Testis (tissue), 5 donors: ENCODE measurements around the gene FDX2. TPM values are rescaled to one million over a fixed set of nuclear protein-coding genes. Genes with fewer than 3 reads are reported as not detected.
A peak's percentile ranks its signal among the peaks of the same experiment; 100 is the strongest.

ENCODE experiments used
- DNase-seq: peaks from one replicate; pipeline ENCODE4 v3.0.0-alpha.2; 2019
- H3K27ac ChIP-seq, 2 donors: fragments of 200-600 bp; sonication (generic); one replicate each; pipeline ENCODE4 v1.5.1; 2019
- H3K27me3 ChIP-seq: fragments of 200-600 bp; sonication (generic); one replicate; pipeline ENCODE4 v1.5.1; 2019
- H3K36me3 ChIP-seq: fragments of 200-600 bp; sonication (generic); one replicate; pipeline ENCODE4 v1.5.1; 2017; ENCODE audit warnings: low read depth; ENCODE audit errors: missing control alignments
- H3K4me1 ChIP-seq: fragments of 200-600 bp; sonication (generic); one replicate; pipeline ENCODE4 v1.5.1; 2019
- H3K4me3 ChIP-seq, 2 donors: fragments of 200-600 bp; sonication (generic); one replicate each; pipeline ENCODE4 v1.5.1; 2017 to 2019
- H3K9me3 ChIP-seq: fragments of 200-600 bp; sonication (generic); one replicate; pipeline ENCODE4 v1.5.1; 2017
- CTCF ChIP-seq, 3 experiments: fragments of 450-650 bp in 2 of 3; fragments of 200-600 bp in 1 of 3; sonication (generic) in 1 of 3; IDR thresholded peaks; one replicate each; pipeline ENCODE4 v1.5.1; 2016 to 2019; ENCODE audit warnings: antibody characterized with exemption in 3 of 3, mild to moderate bottlenecking in 2 of 3, moderate library complexity in 1 of 3
- POLR2A ChIP-seq: fragments of 450-650 bp; IDR thresholded peaks from one replicate; pipeline ENCODE4 v1.6.1; 2017; ENCODE audit warnings: antibody characterized with exemption, mild to moderate bottlenecking, moderate library complexity
- WGBS, 2 donors: methylation state at CpG; one replicate each; pipeline ENCODE4 v1.1.5; 2018; 5-methylcytosine and 5-hydroxymethylcytosine counted together
- intact Hi-C: fragments of 100-400 bp; cut with DNase I; formaldehyde crosslinking; loops from one replicate; pipeline ENCODE4 v1.15.1; 2023; ENCODE audit warnings: low total_unique reads
- long read RNA-seq, 2 donors: transcript quantifications; one replicate each; lab custom pipeline, GENCODE V29; 2026
- polyA plus RNA-seq: library from polyadenylated mRNA; stranded (reverse); fragments of 350-450 nt; fragmentation: Illumina TruSeq; extraction: RNeasy Lipid Tissue Mini Kit (QIAGEN cat#74804); gene quantifications from one replicate; pipeline ENCODE4 v1.2.3, GENCODE V29; 2014; ENCODE audit warnings: low read depth, low replicate concordance; ENCODE audit not compliant: insufficient read depth
- total RNA-seq, 2 donors: library from RNA; depleted of rRNA; stranded (reverse); fragments of >200 nt; gene quantifications; one replicate each; pipeline ENCODE4 v1.2.3, GENCODE V29; 2016

The FDX2 gene
- 10 to 100 TPM; 35.7 to 40.2 TPM for total RNA-seq
- polyA plus RNA-seq: 26.8 TPM
- long read RNA-seq, donor 1, transcript FDX2-202 (5 exons, 1,012 nt): major isoform, 12 of 14 reads
- long read RNA-seq, donor 1, partial matches to known transcripts: 0 of 14 reads
- long read RNA-seq, donor 1, other reads (novel, unspliced or antisense): 0 of 14 reads
- long read RNA-seq, donor 2, transcript FDX2-202 (5 exons, 1,012 nt): major isoform, 7 of 12 reads
- long read RNA-seq, donor 2, partial matches to known transcripts: 0 of 12 reads
- long read RNA-seq, donor 2, other reads (novel, unspliced or antisense): 0 of 12 reads

GRCh38 chr19:10315335-10316214 lies at the start of gene FDX2:
Gene FDX2 (minus strand): TSS chr19:10316015. CDS start chr19:10315996, 19 bp downstream.
- peak within 1 kb of the TSS; percentile 70 to 76 for H3K27ac ChIP-seq
- intact Hi-C loops: loop anchor here (5.0 kb wide), 1 partner anchor 43 kb away; the partner anchor contains the start of gene ICAM1
- H3K9me3 ChIP-seq: no peaks in the 10 kb centered on the region
- H3K27me3 ChIP-seq: no peaks in the 10 kb centered on the region
- peak in 1 of 3 experiments; percentile 16 for TF ChIP-seq CTCF (IDR thresholded peaks at IDR 0.05)
- no peak for TF ChIP-seq POLR2A
- 1% methylated on average over 41 to 55 of the region's 55 CpGs for WGBS, 2 donors
- H3K4me3 ChIP-seq: peak within 1 kb of the TSS; percentile 71 to 96
- no peaks in the 10 kb centered on the region for H3K36me3 ChIP-seq
- peak; percentile 92 for DNase-seq
- peaks cover 14% of the 10 kb centered on the region for H3K4me1 ChIP-seq

GRCh38 chr19:10365518-10365917 lies 49.7 kb upstream of the FDX2 start:
- no peak for DNase-seq
- no peaks in the 10 kb centered on the region for H3K4me1 ChIP-seq
- intact Hi-C loops: no loop called here
- no peak overlapping the region for H3K4me3 ChIP-seq
- TF ChIP-seq CTCF (IDR thresholded peaks at IDR 0.05) (no peak), POLR2A (no peak)
- no peaks in the 10 kb centered on the region for H3K9me3 ChIP-seq
- WGBS, 2 donors: 97 to 98% methylated on average over 14 to 23 of the region's 23 CpGs
- no peaks in the 10 kb centered on the region for H3K27me3 ChIP-seq
- no peak overlapping the region for H3K27ac ChIP-seq
- H3K36me3 ChIP-seq: no peaks in the 10 kb centered on the region

GRCh38 chr19:10364644-10365043 lies 48.8 kb upstream of the FDX2 start:
- 80 to 94% methylated on average over 3 to 19 of the region's 19 CpGs for WGBS, 2 donors
- Histone ChIP-seq H3K9me3 (no peaks in the 10 kb centered on the region), H3K27ac (no peak overlapping the region), H3K4me3 (no peak overlapping the region), H3K27me3 (no peaks in the 10 kb centered on the region), H3K36me3 (no peaks in the 10 kb centered on the region), H3K4me1 (no peaks in the 10 kb centered on the region)
- no peak for TF ChIP-seq POLR2A
- DNase-seq: no peak
- intact Hi-C loops: no loop called here

- WGBS, 2 donors: 95 to 98% methylated on average over 6 to 12 of the region's 12 CpGs
- no peak overlapping the region for H3K27ac ChIP-seq
- H3K36me3 ChIP-seq: no peaks in the 10 kb centered on the region
- H3K9me3 ChIP-seq: no peaks in the 10 kb centered on the region
- no peak for DNase-seq
- no peak overlapping the region for H3K4me3 ChIP-seq
- no peaks in the 10 kb centered on the region for H3K4me1 ChIP-seq
- intact Hi-C loops: no loop called here
- H3K27me3 ChIP-seq: no peaks in the 10 kb centered on the region
- no peak for TF ChIP-seq POLR2A
- TF ChIP-seq CTCF (IDR thresholded peaks at IDR 0.05): no peak
Measured at GRCh38 chr19:10363789-10364281, 48.0 kb upstream of the FDX2 start.

- H3K4me1 ChIP-seq: no peaks in the 10 kb centered on the region
- WGBS, 2 donors: 90 to 96% methylated on average over 17 to 18 of the region's 18 CpGs
- no peaks in the 10 kb centered on the region for H3K27me3 ChIP-seq
- no peak overlapping the region for H3K4me3 ChIP-seq
- no peak for DNase-seq
- no peaks in the 10 kb centered on the region for H3K9me3 ChIP-seq
- no peak for TF ChIP-seq POLR2A
- intact Hi-C loops: no loop called here
- no peak overlapping the region for H3K27ac ChIP-seq
- no peaks in the 10 kb centered on the region for H3K36me3 ChIP-seq
Measured at GRCh38 chr19:10362259-10362658, 46.4 kb upstream of the FDX2 start.
